IMR-90 (cell line): ENCODE data around the gene EDA. TPM values are rescaled to one million over a fixed set of nuclear protein-coding genes. Genes with fewer than 3 reads are reported as not detected.

ENCODE experiments used
- ATAC-seq: fragments of 200-7000 bp; cut with Tn5 transposase; 2 replicates; pipeline ENCODE4 v1.9.1; 2020; ENCODE audit warnings: low read depth, mild to moderate bottlenecking, moderate library complexity
- BruUV-seq: library from RNA; stranded (reverse); fragments of 400-500 nt; replicated peaks from 2 replicates; lab custom pipeline; 2021; lab: Mats Ljungman, UMichigan
- CTCF ChIA-PET: fragments of 300-600 bp; formaldehyde crosslinking; extraction: SDS; loops from one replicate; lab custom pipeline; 2021; ENCODE audit warnings: antibody characterized with exemption; lab: Yijun Ruan, JAX
- POLR2A ChIA-PET: fragments of 300-600 bp; sonication (Branson Sonifier 250); formaldehyde crosslinking; loops from one replicate; lab custom pipeline; 2022; ENCODE audit warnings: antibody characterized with exemption; ENCODE audit not compliant: unreplicated experiment; lab: Charles Lee
- DNase-seq: peaks from one replicate; pipeline ENCODE4 v3.0.0; 2013
- H2AFZ ChIP-seq: replicated peaks from 2 replicates; pipeline ENCODE3; 2013; ENCODE audit warnings: low read length, mild to moderate bottlenecking; ENCODE audit not compliant: poor library complexity
- H2AK5ac ChIP-seq: 2 replicates; pipeline ENCODE4 v1.6.1; 2013; ENCODE audit warnings: low read depth, low read length, inconsistent platforms
- H2AK9ac ChIP-seq: replicated peaks from 2 replicates; pipeline ENCODE3; 2013; ENCODE audit warnings: mild to moderate bottlenecking, low read depth, low read length, moderate library complexity; ENCODE audit not compliant: poor library complexity
- H2BK120ac ChIP-seq: 2 replicates; pipeline ENCODE4 v1.6.1; 2013; ENCODE audit warnings: low read depth, low read length, inconsistent platforms
- H2BK15ac ChIP-seq: 3 replicates; pipeline ENCODE4 v1.6.1; 2013; ENCODE audit warnings: low read depth, low read length, inconsistent platforms
- H2BK20ac ChIP-seq: 2 replicates; pipeline ENCODE4 v1.6.1; 2013; ENCODE audit warnings: low read depth, mild to moderate bottlenecking, inconsistent platforms, low read length, moderate library complexity
- H2BK5ac ChIP-seq: 2 replicates; pipeline ENCODE4 v1.6.1; 2013; ENCODE audit warnings: mild to moderate bottlenecking, low read depth, low read length, inconsistent platforms; ENCODE audit not compliant: poor library complexity, severe bottlenecking
- H3K14ac ChIP-seq: replicated peaks from 2 replicates; pipeline ENCODE4 v1.6.1; 2013; ENCODE audit warnings: low read depth, low read length, inconsistent platforms
- H3K18ac ChIP-seq: 2 replicates; pipeline ENCODE4 v1.6.1; 2013; ENCODE audit warnings: low read depth, low read length, control low read depth
- H3K23ac ChIP-seq: 2 replicates; pipeline ENCODE4 v1.6.1; 2013; ENCODE audit warnings: low read depth, low read length, inconsistent platforms
- H3K27ac ChIP-seq: 2 replicates; pipeline ENCODE4 v1.5.1; 2013; ENCODE audit warnings: mild to moderate bottlenecking, control low read depth, low read length; ENCODE audit not compliant: insufficient read depth
- H3K27me3 ChIP-seq: 2 replicates; pipeline ENCODE4 v1.6.1; 2013; ENCODE audit warnings: low read length; ENCODE audit not compliant: control insufficient read depth, insufficient read depth
- H3K36me3 ChIP-seq: 2 replicates; pipeline ENCODE4 v1.6.1; 2013; ENCODE audit warnings: low read length, mixed read lengths; ENCODE audit not compliant: control insufficient read depth, insufficient read depth
- H3K4ac ChIP-seq: 2 replicates; pipeline ENCODE4 v1.6.1; 2013; ENCODE audit warnings: low read depth, low read length, inconsistent platforms
- H3K4me1 ChIP-seq: 2 replicates; pipeline ENCODE4 v1.6.1; 2013; ENCODE audit warnings: low read length, mixed read lengths; ENCODE audit not compliant: control insufficient read depth, insufficient read depth
- H3K4me2 ChIP-seq: 2 replicates; pipeline ENCODE4 v1.6.1; 2013; ENCODE audit warnings: low read depth, mild to moderate bottlenecking, control low read depth, low read length, moderate library complexity
- H3K4me3 ChIP-seq: 2 replicates; pipeline ENCODE4 v1.5.1; 2013; ENCODE audit warnings: low read depth, mild to moderate bottlenecking, control low read depth, low read length, moderate library complexity; ENCODE audit not compliant: insufficient read depth
- H3K56ac ChIP-seq: 2 replicates; pipeline ENCODE4 v1.6.1; 2013; ENCODE audit warnings: low read length, inconsistent platforms; ENCODE audit not compliant: insufficient read depth; ENCODE audit errors: extremely low read depth
- H3K79me1 ChIP-seq, 2 experiments: 2 replicates each; pipeline ENCODE4 v1.6.1; 2013; ENCODE audit warnings: low read length in 2 of 2, inconsistent platforms in 1 of 2, low read depth in 1 of 2
- H3K9ac ChIP-seq: 2 replicates; pipeline ENCODE4 v1.6.1; 2013; ENCODE audit warnings: low read depth, low read length, control low read depth
- H3K9me1 ChIP-seq: 2 replicates; pipeline ENCODE4 v1.6.1; 2013; ENCODE audit warnings: low read length, inconsistent platforms; ENCODE audit not compliant: insufficient read depth
- H3K9me3 ChIP-seq: 2 replicates; pipeline ENCODE4 v1.6.1; 2013; ENCODE audit warnings: low read length; ENCODE audit not compliant: control insufficient read depth, insufficient read depth
- H4K20me1 ChIP-seq: 2 replicates; pipeline ENCODE4 v1.6.1; 2013; ENCODE audit warnings: low read length, inconsistent platforms; ENCODE audit not compliant: insufficient read depth
- H4K5ac ChIP-seq: 2 replicates; pipeline ENCODE4 v1.6.1; 2013; ENCODE audit warnings: mild to moderate bottlenecking, low read depth, low read length, control low read depth
- H4K8ac ChIP-seq, 2 experiments: 2 replicates each; pipeline ENCODE4 v1.6.1; 2013; ENCODE audit warnings: low read depth in 2 of 2, low read length in 2 of 2, control low read depth in 1 of 2, inconsistent platforms in 1 of 2
- H4K91ac ChIP-seq: 2 replicates; pipeline ENCODE4 v1.6.1; 2013; ENCODE audit warnings: low read depth, low read length, inconsistent platforms; ENCODE audit not compliant: insufficient read depth
- FOS ChIP-seq: fragments of 150-350 bp; IDR thresholded peaks from 2 replicates; pipeline ENCODE4 v1.6.1; 2016; ENCODE audit warnings: low read depth, low read length
- MAFK ChIP-seq: IDR thresholded peaks from 2 replicates; pipeline ENCODE4 v1.6.1; 2012; ENCODE audit warnings: low read depth, low read length, improper control_type of control experiment
- MAZ ChIP-seq: IDR thresholded peaks from 2 replicates; pipeline ENCODE4 v1.6.1; 2012; ENCODE audit warnings: low read depth, mild to moderate bottlenecking, low read length, improper control_type of control experiment, moderate library complexity, borderline replicate concordance
- NFE2L2 ChIP-seq: fragments of 150-350 bp; IDR thresholded peaks from 2 replicates; pipeline ENCODE4 v1.6.1; 2016; ENCODE audit warnings: low read depth, mild to moderate bottlenecking, low read length
- SMC3 ChIP-seq: fragments of 150-350 bp; IDR thresholded peaks from 2 replicates; pipeline ENCODE4 v1.6.1; 2016; ENCODE audit warnings: low read depth, mild to moderate bottlenecking, antibody characterized with exemption, low read length, moderate library complexity
- WGBS, 2 experiments: methylation state at CpG; one replicate each; pipeline versions ENCODE4 v1.1.5 to v1.1.7; 2013; ENCODE audit warnings: missing lambda C conversion rate in 2 of 2; ENCODE audit not compliant: insufficient read length in 1 of 2; ENCODE audit errors: extremely low coverage in 2 of 2; 5-methylcytosine and 5-hydroxymethylcytosine counted together
- dilution Hi-C: fragments of 300-500 bp; cut with HindIII; formaldehyde crosslinking; loops from one replicate; pipeline ENCODE4 v1.14.3; 2018; ENCODE audit warnings: low sequenced_read_pairs; ENCODE audit not compliant: unreplicated experiment
- in situ Hi-C: fragments of 300-500 bp; cut with MboI; formaldehyde crosslinking; loops from 3 replicates; pipeline ENCODE4 v1.14.3; 2019; ENCODE audit warnings: low sequenced_read_pairs, inconsistent platforms, mixed read lengths
- intact Hi-C: fragments of 100-400 bp; cut with micrococcal nuclease; formaldehyde crosslinking; loops from 2 replicates; pipeline ENCODE4 v1.10.0; 2022
- polyA plus RNA-seq, 3 experiments: library from polyadenylated mRNA; depleted of rRNA; stranded (reverse); fragments of >200 nt; gene quantifications; 2 replicates each; pipeline ENCODE4 v1.2.3, GENCODE V29; 2012; ENCODE audit warnings: low replicate concordance in 1 of 3
- total RNA-seq: library from RNA; depleted of rRNA; stranded (reverse); fragments of >200 nt; gene quantifications from 2 replicates; pipeline ENCODE4 v1.2.3, GENCODE V29; 2012
- TF ChIP-seq, protein P1 (sequence below): conservative IDR thresholded peaks from 2 replicates; pipeline ENCODE4 v1.5.1; 2012; ENCODE audit warnings: mild to moderate bottlenecking, low read depth, low read length, improper control_type of control experiment

Gene EDA
- total and polyA plus RNA-seq, 2 of the 4 experiments (the other 2 are of a cell fraction): under 0.01 TPM; not detected in 1

GRCh38 chrX:69616457-69617203 lies 717 bp downstream of the EDA start (continued):
- no peak for TF ChIP-seq NFE2L2

GRCh38 chrX:69618803-69619202 lies 2.9 kb downstream of the EDA start:
- H3K18ac ChIP-seq: no peak overlapping the region
- H2BK120ac ChIP-seq: no peak overlapping the region
- H3K4me1 ChIP-seq: no peaks in the 10 kb centered on the region
- intact Hi-C loops (loop anchor here (2.0 to 5.0 kb wide), 3 partner anchors 80 to 797 kb away; no protein-coding TSS in a partner anchor), in situ Hi-C loops (no loop called here), dilution Hi-C loops (no loop called here)
- BruUV-seq: no TSS peak
- no peak overlapping the region for H2BK20ac ChIP-seq
- no peak overlapping the region for H2BK15ac ChIP-seq
- TF ChIP-seq, protein P1, sequence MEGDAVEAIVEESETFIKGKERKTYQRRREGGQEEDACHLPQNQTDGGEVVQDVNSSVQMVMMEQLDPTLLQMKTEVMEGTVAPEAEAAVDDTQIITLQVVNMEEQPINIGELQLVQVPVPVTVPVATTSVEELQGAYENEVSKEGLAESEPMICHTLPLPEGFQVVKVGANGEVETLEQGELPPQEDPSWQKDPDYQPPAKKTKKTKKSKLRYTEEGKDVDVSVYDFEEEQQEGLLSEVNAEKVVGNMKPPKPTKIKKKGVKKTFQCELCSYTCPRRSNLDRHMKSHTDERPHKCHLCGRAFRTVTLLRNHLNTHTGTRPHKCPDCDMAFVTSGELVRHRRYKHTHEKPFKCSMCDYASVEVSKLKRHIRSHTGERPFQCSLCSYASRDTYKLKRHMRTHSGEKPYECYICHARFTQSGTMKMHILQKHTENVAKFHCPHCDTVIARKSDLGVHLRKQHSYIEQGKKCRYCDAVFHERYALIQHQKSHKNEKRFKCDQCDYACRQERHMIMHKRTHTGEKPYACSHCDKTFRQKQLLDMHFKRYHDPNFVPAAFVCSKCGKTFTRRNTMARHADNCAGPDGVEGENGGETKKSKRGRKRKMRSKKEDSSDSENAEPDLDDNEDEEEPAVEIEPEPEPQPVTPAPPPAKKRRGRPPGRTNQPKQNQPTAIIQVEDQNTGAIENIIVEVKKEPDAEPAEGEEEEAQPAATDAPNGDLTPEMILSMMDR: peak; percentile 40
- TF ChIP-seq MAFK: peak; percentile 35; the same call in 1 of the 2 replicates
- peak; percentile 19; the same call in 1 of the 2 replicates for TF ChIP-seq SMC3
- TF ChIP-seq FOS: no peak
- TF ChIP-seq MAZ: no peak
- no peak for TF ChIP-seq NFE2L2
- H2AK5ac ChIP-seq: no peak overlapping the region
- H3K27me3 ChIP-seq: peaks cover 17% of the 10 kb centered on the region
- no peak overlapping the region for H2AK9ac ChIP-seq
- no peaks in the 10 kb centered on the region for H3K9me1 ChIP-seq
- H3K9ac ChIP-seq: no peak overlapping the region
- DNase-seq (peak; percentile 2), ATAC-seq (no peak)
- H3K56ac ChIP-seq: no peak overlapping the region
- no peak overlapping the region for H4K8ac ChIP-seq
- no peak overlapping the region for H3K27ac ChIP-seq
- H3K23ac ChIP-seq: no peak overlapping the region
- H3K79me1 ChIP-seq: no peaks in the 10 kb centered on the region
- no peak overlapping the region for H4K5ac ChIP-seq
- no peak overlapping the region for H4K91ac ChIP-seq
- no peak overlapping the region for H3K4ac ChIP-seq
- no CpG with 5 or more reads among the region's 1 CpG for WGBS, 2 experiments
- no peaks in the 10 kb centered on the region for H3K36me3 ChIP-seq
- ChIA-PET CTCF (interaction anchor here (0.6 to 1.4 kb wide), 2 partner anchors 10 to 202 kb away, joined by 3 to 5 read pairs; no protein-coding TSS in a partner anchor), POLR2A (interaction anchor here (0.5 kb wide), 1 partner anchor 195 kb away, joined by 5 read pairs; no protein-coding TSS in a partner anchor)
- H4K20me1 ChIP-seq: no peaks in the 10 kb centered on the region
- no peak overlapping the region for H3K4me3 ChIP-seq
- no peak overlapping the region for H2BK5ac ChIP-seq
- H3K14ac ChIP-seq: no peak overlapping the region
- H3K4me2 ChIP-seq: no peak overlapping the region
- H2AFZ ChIP-seq: no peak overlapping the region
- no peaks in the 10 kb centered on the region; the same call in 1 of the 2 replicates for H3K9me3 ChIP-seq
